ENCODE measurements around the gene TMED8.

The TMED8 gene

DNA sequence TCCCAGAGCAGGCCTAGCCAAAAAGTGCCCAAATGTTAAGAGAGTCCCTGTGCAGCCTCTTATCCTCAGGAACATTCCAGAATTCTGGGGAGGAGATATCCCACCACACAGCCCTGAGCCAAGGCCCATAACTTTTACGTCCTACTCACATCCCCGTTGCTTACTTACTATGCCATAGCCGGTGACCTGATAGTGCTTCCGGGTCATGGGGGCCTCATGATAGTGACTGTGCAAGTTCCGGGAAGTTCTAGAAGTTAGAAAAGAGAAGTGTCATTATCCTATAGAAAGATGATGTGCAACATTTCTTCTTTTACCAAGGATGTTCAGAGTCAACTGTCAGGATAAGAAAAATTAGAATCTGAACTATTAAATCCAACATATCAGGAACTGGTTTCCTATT lies 90.3 kb downstream of the TMED8 start:
- H3K4me1 ChIP-seq (ENCODE audit: control insufficient read depth, insufficient read depth, low read length), result no peaks in the 10 kb centered on the region
- no peak for TF ChIP-seq ZNF175 (tag by site-specific recombination; IDR thresholded peaks at IDR 0.05)
- H3K27ac ChIP-seq (ENCODE audit: extremely low read depth, low read depth, low read length), result no peak overlapping the region
- ChIA-PET POLR2A (no interaction called here), CTCF (no interaction called here)
- peaks cover 9 to 74% of the 10 kb centered on the region in 2 experiments; a peak in 2 of 3 replicates for H3K36me3 ChIP-seq (ENCODE audit: control insufficient read depth in 2 of 2, insufficient read depth in 1 of 2, low read length in 2 of 2)
- no peak overlapping the region for H3K4me3 ChIP-seq (ENCODE audit: low read depth, low read length)
- H3K9me3 ChIP-seq (ENCODE audit: control insufficient read depth, insufficient read depth, low read depth, low read length), result no peaks in the 10 kb centered on the region
